GM18868 (cell line): ENCODE results near the gene LMAN1L.
A peak's percentile ranks its signal among the peaks of the same experiment; 100 is the strongest.

Source experiments
- ATAC-seq: cut with Tn5 transposase; IDR thresholded peaks from one replicate; pipeline ENCODE4 v1.9.1; 2021; ENCODE audit warnings: mild to moderate bottlenecking, moderate library complexity; ENCODE audit not compliant: unreplicated experiment

Gene LMAN1L

GRCh38 chr15:74809956-74810355 is 2.7 kb upstream of the LMAN1L start:
- ATAC-seq = no peak

GRCh38 chr15:74815121-74815934 is 2.7 kb downstream of the LMAN1L start:
- ATAC-seq = no peak

GRCh38 chr15:74815961-74816360 is 3.3 kb downstream of the LMAN1L start:
- no peak for ATAC-seq

- ATAC-seq = no peak
Measured at GRCh38 chr15:74816624-74817369, 4.2 kb downstream of the LMAN1L start.

- ATAC-seq = no peak
Measured at GRCh38 chr15:74817370-74817737, 4.7 kb downstream of the LMAN1L start.

GRCh38 chr15:74820056-74820455 is 7.4 kb downstream of the LMAN1L start:
- no peak for ATAC-seq

- peak; percentile 53 for ATAC-seq
Measured at GRCh38 chr15:74821091-74821789, 8.6 kb downstream of the LMAN1L start.

- ATAC-seq = no peak
Measured at GRCh38 chr15:74821790-74822158, 9.1 kb downstream of the LMAN1L start.

- ATAC-seq = no peak
Measured at GRCh38 chr15:74822233-74822632, 9.6 kb downstream of the LMAN1L start.

- ATAC-seq = no peak
Measured at GRCh38 chr15:74823324-74823723, 10.7 kb downstream of the LMAN1L start.

- ATAC-seq = no peak
Measured at GRCh38 chr15:74824976-74825375, 12.3 kb downstream of the LMAN1L start.

- no peak for ATAC-seq
Measured at GRCh38 chr15:74825866-74826265, 13.2 kb downstream of the LMAN1L start.

- ATAC-seq = no peak
Measured at GRCh38 chr15:74826364-74826819, 13.8 kb downstream of the LMAN1L start, which contains the start of gene CPLX3. Gene CPLX3 (plus strand): TSS chr15:74826627. CDS start chr15:74826704, 77 bp downstream.

- ATAC-seq = no peak
Measured at GRCh38 chr15:74826921-74827320, 14.3 kb downstream of the LMAN1L start.

- ATAC-seq = no peak
Measured at GRCh38 chr15:74827614-74828013, 15.0 kb downstream of the LMAN1L start.

- no peak for ATAC-seq
Measured at GRCh38 chr15:74828835-74829234, 16.2 kb downstream of the LMAN1L start.

- ATAC-seq = no peak
Measured at GRCh38 chr15:74829486-74829885, 16.9 kb downstream of the LMAN1L start.

- no peak for ATAC-seq
Measured at GRCh38 chr15:74829991-74830390, 17.4 kb downstream of the LMAN1L start.

GRCh38 chr15:74830868-74831267 is 18.2 kb downstream of the LMAN1L start:
- ATAC-seq = no peak

GRCh38 chr15:74831813-74832495 is 19.3 kb downstream of the LMAN1L start:
- no peak for ATAC-seq

- ATAC-seq = no peak
Measured at GRCh38 chr15:74832826-74833225, 20.2 kb downstream of the LMAN1L start.
